ENCODE data around the gene PCIF1.
A peak's percentile ranks its signal among the peaks of the same experiment; 100 is the strongest.
"Not testable (repeated sequence)": the region's sequence is repeated elsewhere in the genome, so short reads cannot be mapped to it uniquely, and the experiment has no call there.

Gene PCIF1

DNA sequence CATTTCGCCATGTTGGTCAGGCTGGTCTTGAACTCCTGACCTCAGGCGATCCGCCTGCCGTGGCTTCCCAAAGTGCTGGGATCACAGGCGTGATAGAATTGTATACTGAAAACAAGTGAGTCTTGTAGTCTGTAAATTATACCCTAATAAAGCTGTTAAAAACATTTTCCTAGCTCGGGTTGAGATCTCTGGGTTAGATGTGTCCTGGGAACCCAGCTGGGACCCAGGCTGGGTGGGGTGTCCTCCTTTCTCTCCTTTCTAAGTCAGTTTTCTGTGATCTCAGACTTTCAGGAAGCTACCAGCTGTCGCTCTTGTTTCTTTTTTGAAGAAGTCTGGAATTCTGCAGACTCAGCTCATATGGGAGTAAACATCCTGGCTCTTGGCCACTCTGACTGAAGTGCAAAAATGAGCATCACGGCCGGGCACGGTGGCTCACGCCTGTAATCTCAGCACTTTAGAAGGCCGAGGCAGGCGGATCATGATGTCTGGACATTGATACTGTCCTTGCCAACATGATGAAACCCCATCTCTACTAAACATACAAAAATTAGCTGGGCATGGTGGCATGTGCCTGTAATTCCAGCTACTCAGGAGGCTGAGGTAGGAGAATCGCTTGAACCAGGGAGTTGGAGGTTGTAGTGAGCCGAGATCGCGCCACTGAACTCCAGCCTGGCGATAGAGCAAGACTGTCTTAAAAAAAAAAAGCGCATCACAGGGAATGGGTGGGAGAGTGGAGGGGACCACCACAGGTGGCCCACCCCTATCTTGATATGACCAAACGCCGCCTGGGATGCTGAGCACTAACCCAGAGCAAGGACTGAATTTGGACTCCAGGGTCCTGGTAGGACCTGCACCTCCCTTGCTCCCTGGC lies 9.9 kb upstream of the PCIF1 start:
- no peak for DNase-seq

DNA sequence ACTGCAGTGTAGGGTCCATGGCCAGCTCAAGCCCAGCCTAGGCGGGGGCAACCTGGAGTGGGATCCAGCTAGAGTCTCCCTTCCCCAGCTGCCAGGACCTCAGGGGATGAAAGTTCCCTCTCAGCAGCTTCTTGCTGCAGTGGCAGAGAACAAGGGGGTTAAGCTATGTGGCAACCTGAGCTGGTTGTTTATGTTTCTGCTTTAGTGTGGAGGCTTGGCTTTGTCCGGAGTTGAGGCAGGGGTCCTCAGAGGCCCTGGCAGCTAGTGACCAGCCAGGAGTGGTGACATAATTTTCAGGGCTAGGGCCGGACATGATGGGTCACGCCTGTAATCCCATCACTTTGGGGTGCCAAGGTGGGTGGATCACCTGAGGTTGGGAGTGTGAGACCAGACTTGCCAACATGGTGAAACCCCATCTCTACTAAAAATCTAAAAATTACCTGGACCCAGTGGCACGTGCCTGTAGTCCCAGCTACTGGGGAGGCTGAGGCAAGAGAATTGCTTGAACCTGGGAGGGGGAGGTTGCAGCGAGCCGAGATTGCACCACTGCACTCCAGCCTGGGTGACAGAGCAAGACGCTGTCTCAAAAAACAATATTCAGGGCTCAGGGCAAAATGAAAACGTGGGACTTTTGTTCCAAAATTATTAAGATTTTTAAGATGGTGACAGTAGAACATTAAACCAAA lies 8.5 kb upstream of the PCIF1 start:
- DNase-seq, result no peak

- no peak for DNase-seq
Observed at GRCh38 chr20:45926731-45927070, 7.8 kb upstream of the PCIF1 start.

- no peak for DNase-seq
Observed at GRCh38 chr20:45927071-45927878, 7.2 kb upstream of the PCIF1 start.

DNA sequence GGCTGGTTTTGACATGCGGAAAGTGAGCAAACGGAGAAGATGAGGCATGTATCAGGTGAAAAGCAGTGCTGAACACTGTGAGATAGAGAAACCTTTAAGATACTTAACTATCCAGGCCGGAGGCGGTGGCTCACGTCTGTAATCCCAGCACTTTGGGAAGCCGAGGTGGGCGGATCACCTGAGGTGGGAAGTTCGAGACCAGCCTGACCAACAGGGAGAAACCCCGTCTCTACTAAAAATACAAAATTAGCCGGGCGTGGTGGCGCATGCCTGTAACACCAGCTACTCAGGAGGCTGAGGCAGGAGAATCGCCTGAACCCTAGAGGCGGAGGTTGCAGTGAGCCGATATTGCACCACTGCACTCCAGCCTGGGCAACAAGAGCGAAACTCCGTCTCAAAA lies 2.8 kb upstream of the PCIF1 start:
- DNase-seq, result not testable (repeated sequence)

DNA sequence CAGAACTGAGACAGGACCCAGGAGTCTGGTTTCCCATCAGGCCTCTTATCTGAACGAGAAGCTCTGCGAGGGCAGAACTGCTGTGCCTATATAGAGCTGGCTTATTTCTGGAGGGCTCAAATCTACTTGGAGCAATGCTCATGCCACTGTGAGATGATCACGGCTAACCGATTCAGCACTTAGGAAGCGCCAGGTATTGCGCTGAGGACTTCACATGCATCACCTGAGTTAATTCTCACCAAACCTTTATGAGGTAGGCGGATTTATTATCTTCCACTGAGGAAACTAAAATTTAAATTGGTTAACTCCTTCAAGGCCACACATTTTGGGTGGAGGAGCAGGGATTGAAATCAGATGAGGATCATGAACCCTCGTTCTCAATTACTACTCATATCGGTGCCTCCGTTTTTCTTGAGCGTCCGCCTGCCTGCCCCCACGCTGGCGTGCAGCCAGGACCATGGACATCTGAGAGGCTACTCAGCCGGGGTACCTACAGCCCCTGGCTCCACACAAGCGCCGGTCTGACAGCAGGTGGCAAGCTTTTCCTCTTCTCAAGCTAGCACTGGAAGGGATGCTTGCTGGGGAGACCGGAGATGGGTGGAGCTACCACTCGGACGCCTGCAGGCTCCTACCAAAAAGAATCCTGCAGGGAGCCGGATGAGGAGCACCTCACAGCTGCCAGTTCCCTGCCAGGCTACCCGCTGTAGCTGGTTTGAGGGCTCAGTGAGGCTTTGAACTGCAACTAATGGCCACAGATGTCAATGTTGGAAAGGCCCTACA lies 1.0 kb upstream of the PCIF1 start:
- DNase-seq, result peak; percentile 47

GRCh38 chr20:45934046-45934585 lies 367 bp upstream of the PCIF1 start:
- DNase-seq, result peak; percentile 23 to 34

GRCh38 chr20:45935416-45936046 lies 1.0 kb downstream of the PCIF1 start:
- DNase-seq, result no peak

GRCh38 chr20:45937765-45938164 lies 3.3 kb downstream of the PCIF1 start:
- no peak for DNase-seq

DNA sequence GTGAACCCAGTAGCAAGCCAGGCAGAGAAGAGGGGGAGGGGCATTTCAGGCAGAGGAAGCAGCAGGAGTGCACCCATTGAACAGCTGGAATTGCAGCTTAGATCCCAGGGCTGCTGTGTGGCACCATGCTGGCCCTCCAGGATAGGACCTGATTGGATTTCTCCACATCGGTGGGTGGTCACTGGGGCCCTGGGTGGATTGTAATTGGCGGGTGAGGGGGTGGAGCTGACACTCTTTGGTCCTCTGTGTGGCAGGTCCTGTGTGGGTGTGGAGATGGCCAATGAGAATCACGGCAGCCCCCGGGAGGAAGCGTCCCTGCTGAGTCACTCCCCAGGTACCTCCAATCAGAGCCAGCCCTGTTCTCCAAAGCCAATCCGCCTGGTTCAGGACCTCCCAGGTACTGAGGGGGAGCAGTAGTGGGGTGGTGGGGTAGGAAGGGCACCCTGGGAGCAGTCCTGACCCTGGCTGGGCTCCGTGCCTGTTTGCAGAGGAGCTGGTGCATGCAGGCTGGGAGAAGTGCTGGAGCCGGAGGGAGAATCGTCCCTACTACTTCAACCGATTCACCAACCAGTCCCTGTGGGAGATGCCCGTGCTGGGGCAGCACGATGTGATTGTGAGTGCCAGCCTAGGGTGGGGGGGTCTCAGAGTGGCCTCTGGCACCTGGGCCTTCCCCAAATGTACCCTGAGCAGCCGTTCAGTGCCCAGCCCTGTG lies 4.4 kb downstream of the PCIF1 start:
- no peak for DNase-seq

DNA sequence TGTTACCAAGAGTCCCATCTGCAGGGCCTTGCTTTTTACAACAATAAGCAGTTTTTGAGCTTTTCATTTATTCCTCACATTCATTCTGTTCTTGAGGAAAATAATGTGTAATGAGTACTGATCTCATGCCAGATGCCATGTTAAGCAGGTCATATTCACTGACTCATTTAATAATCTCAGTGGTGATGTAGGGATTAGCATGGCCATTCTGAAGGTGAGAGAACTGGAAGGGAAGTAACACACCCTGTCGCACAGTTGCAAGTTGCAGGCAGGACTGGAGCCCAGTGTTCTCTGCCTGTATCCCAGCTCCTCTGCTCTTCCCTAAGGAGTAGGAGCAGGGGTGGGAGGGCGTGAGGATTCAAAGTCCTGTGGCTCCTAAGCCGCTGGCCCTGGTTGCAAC lies 5.6 kb downstream of the PCIF1 start:
- DNase-seq, result no peak

GRCh38 chr20:45940469-45940868 lies 6.0 kb downstream of the PCIF1 start:
- DNase-seq, result no peak

GRCh38 chr20:45943613-45944012 lies 9.1 kb downstream of the PCIF1 start:
- no peak for DNase-seq

DNA sequence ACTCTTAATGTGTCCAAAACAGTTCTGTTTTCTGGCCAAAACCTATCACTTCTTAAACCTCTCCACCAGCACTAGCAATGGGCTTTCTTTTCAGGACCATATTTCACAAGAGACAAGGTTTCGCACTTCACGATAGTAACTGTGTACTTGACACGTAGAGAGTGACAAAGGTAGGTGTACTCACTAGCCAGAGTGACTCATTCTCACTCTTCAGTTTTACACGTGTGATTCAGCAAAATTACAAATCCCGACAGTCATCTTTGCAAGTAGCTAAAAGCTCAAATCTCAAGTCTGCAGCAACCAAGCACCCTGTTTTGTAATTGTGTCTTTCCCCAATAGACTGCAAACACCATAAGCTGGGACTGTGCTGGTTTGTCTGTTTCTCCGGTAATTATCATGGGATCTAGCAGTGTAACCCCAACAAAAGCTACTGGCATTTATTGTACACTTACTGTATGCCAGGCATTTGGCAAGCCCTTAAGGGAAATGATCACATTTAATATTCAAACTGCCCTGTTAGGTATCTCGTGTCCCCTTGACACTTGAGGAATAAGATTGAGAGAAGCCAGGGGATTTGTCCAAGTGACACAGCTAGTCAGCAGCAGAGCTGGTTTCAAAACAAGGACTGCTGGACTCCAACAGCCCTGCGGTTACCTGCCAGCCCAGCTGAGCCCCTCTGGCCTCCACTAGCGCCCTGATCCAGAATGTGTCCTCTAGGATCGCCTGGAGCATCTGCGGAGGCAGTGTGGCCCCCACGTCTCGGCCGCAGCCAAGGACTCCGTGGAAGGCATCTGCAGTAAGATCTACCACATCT lies 9.9 kb downstream of the PCIF1 start:
- DNase-seq, result no peak

GRCh38 chr20:45944965-45945677 lies 10.6 kb downstream of the PCIF1 start:
- no peak for DNase-seq

DNA sequence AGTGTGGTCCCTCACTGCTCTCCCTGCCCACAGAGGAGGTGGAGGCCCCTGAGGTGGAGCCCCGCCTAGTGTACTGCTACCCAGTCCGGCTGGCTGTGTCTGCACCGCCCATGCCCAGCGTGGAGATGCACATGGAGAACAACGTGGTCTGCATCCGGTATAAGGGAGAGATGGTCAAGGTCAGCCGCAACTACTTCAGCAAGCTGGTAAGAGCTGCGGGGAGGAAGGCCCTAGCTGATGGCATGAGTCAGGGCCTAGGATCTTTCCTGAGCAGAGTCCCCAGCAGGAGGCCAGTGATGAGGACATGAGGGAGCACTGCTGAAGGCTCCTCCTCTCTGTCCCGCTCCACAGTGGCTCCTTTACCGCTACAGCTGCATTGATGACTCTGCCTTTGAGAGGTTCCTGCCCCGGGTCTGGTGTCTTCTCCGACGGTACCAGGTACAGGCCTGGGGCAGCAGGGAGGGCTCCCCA lies 11.2 kb downstream of the PCIF1 start:
- DNase-seq, result no peak

- no peak for DNase-seq
Observed at GRCh38 chr20:45946149-45946970, 11.9 kb downstream of the PCIF1 start.

GRCh38 chr20:45947110-45947866 lies 12.8 kb downstream of the PCIF1 start:
- DNase-seq, result no peak

Data from stimulated activated CD4-positive, alpha-beta T cell treated with anti-CD3 and anti-CD28 coated beads, Interleukin-2, amount 100 ng/mL, for 48 hours (primary cell).